Measurements from ENCODE around the gene CXCR4.

- TF ChIP-seq POLR2AphosphoS5 (IDR thresholded peaks at IDR 0.05), result no peak
- no peak for TF ChIP-seq CTCF (IDR thresholded peaks at IDR 0.05)
- TF ChIP-seq POLR2A (IDR thresholded peaks at IDR 0.05), result no peak
- no peak for TF ChIP-seq EP300 (IDR thresholded peaks at IDR 0.05)
These were observed 13.6 kb upstream of the CXCR4 start for GRCh38 chr2:136131484-136131960.

Data from sigmoid colon (tissue), 4 donors.